ENCODE measurements around the gene RAB33A.

DNA sequence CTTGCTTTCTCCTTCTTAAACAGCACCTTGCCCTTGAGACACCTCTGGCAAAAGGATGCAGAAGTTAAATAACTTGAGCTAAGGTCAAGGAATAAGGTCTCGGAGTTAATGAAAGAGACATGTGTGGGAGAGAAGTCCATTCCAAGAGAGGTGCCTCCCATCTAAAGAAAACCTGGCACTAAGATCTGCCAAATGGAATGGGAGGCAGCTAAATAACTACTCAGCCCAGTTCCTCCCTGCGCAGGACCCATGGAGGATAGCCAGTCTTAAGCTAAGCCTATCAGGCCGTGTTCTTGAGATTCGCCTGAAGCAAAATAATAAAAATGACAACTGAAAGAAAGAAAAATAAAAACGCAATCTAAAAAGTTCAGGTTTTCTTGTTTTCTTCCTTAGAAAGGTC lies 40.8 kb upstream of the RAB33A start:
- TF ChIP-seq, protein P1, sequence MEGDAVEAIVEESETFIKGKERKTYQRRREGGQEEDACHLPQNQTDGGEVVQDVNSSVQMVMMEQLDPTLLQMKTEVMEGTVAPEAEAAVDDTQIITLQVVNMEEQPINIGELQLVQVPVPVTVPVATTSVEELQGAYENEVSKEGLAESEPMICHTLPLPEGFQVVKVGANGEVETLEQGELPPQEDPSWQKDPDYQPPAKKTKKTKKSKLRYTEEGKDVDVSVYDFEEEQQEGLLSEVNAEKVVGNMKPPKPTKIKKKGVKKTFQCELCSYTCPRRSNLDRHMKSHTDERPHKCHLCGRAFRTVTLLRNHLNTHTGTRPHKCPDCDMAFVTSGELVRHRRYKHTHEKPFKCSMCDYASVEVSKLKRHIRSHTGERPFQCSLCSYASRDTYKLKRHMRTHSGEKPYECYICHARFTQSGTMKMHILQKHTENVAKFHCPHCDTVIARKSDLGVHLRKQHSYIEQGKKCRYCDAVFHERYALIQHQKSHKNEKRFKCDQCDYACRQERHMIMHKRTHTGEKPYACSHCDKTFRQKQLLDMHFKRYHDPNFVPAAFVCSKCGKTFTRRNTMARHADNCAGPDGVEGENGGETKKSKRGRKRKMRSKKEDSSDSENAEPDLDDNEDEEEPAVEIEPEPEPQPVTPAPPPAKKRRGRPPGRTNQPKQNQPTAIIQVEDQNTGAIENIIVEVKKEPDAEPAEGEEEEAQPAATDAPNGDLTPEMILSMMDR (IDR thresholded peaks at IDR 0.05) = no peak
- no peak for TF ChIP-seq POLR2A (IDR thresholded peaks at IDR 0.05)

Data from lower leg skin (tissue), 3 donors.